RWPE1 (cell line): Measurements from ENCODE around the gene KSR1.
"Not testable (repeated sequence)": the region's sequence is repeated elsewhere in the genome, so short reads cannot be mapped to it uniquely, and the experiment has no call there.

Experiments used
- CTCF ChIA-PET: fragments of 350-600 bp; sonication (Branson Sonifier 250); formaldehyde crosslinking; extraction: SDS; loops from one replicate; lab custom pipeline; 2021; lab: Yijun Ruan, JAX
- POLR2A ChIA-PET: fragments of 400-600 bp; formaldehyde crosslinking; extraction: SDS; loops from one replicate; lab custom pipeline; 2020; ENCODE audit warnings: antibody characterized with exemption; ENCODE audit not compliant: low non-redundant PET; lab: Yijun Ruan, JAX
- DNase-seq: peaks from one replicate; pipeline ENCODE4 v3.0.0; 2012; ENCODE audit warnings: low spot score
- H3K27ac ChIP-seq: fragments of 450-650 bp; 2 replicates; pipeline ENCODE4 v1.5.1; 2017
- CTCF ChIP-seq: fragments of 450-650 bp; conservative IDR thresholded peaks from 2 replicates; pipeline ENCODE4 v1.5.1; 2017; ENCODE audit warnings: low read depth, mild to moderate bottlenecking

Gene KSR1

GRCh38 chr17:27425991-27426390 is 30.3 kb upstream of the KSR1 start:
- POLR2A ChIA-PET = no interaction called here
- no peak for TF ChIP-seq CTCF
- CTCF ChIA-PET = no interaction called here
- H3K27ac ChIP-seq = no peak overlapping the region
- no peak for DNase-seq

DNA sequence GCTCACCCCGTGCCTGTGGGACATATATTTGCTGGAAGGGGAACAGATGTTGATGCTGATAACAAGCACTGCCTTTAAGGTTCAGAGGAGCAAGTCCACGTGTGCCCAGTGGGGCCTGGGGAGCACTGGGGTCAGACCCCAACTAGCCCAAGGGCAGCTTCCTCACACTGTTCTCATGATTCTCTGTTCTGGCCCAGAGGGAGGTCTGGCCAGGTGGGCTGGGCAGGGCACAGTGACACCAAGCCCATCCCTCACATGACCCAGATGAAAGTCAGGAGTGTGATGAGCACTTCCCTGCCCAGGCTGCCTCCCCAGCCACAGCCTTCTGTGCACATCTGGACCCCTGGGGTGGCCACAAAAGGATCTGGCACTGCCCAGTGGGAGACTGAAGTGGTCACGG is 29.8 kb upstream of the KSR1 start:
- DNase-seq, H3K27ac ChIP-seq, CTCF ChIA-PET, POLR2A ChIA-PET: not testable (repeated sequence)

GRCh38 chr17:27427166-27427862 is 28.9 kb upstream of the KSR1 start:
- H3K27ac ChIP-seq, CTCF ChIA-PET, DNase-seq, POLR2A ChIA-PET: not testable (repeated sequence)

- POLR2A ChIA-PET = no interaction called here
- CTCF ChIA-PET = no interaction called here
- no peak overlapping the region for H3K27ac ChIP-seq
- no peak for DNase-seq
- TF ChIP-seq CTCF = no peak
These were observed 27.3 kb upstream of the KSR1 start for GRCh38 chr17:27428781-27429505.

GRCh38 chr17:27429666-27430382 is 26.4 kb upstream of the KSR1 start:
- H3K27ac ChIP-seq = no peak overlapping the region
- ChIA-PET CTCF (interaction anchor here (1.0 to 1.3 kb wide), 2 partner anchors 47 to 81 kb away, joined by 3 read pairs; no protein-coding TSS in a partner anchor), POLR2A (no interaction called here)
- no peak for TF ChIP-seq CTCF
- no peak for DNase-seq

- no peak for DNase-seq
- no peak overlapping the region for H3K27ac ChIP-seq
- no peak for TF ChIP-seq CTCF
- ChIA-PET POLR2A (no interaction called here), CTCF (interaction anchor here (0.6 to 1.6 kb wide), 6 partner anchors 17 to 796 kb away, joined by 3 to 5 read pairs (median 3); no protein-coding TSS in a partner anchor)
These were observed 25.8 kb upstream of the KSR1 start for GRCh38 chr17:27430383-27430840.

GRCh38 chr17:27430882-27431491 is 25.3 kb upstream of the KSR1 start:
- ChIA-PET CTCF (interaction anchor here (0.6 to 1.6 kb wide), 11 partner anchors 9 to 796 kb away, joined by 3 to 5 read pairs (median 3); no protein-coding TSS in a partner anchor), POLR2A (no interaction called here)
- no peak overlapping the region for H3K27ac ChIP-seq
- TF ChIP-seq CTCF = peak; percentile 66
- peak; percentile 48 for DNase-seq
